ENCODE measurements around the gene TRAP1. TPM values are rescaled to one million over a fixed set of nuclear protein-coding genes. Genes with fewer than 3 reads are reported as not detected.

The TRAP1 gene
- total RNA-seq, 3 donors from 2014 or later, result 56.9 to 94.5 (median 69.1) TPM

- intact Hi-C loops (cut with DNase I, micrococcal nuclease), result no loop called here
- H3K36me3 ChIP-seq (ENCODE audit: low read depth), result peaks cover 14% of the 10 kb centered on the region
- no peak overlapping the region for H3K4me3 ChIP-seq
- H3K4me1 ChIP-seq (ENCODE audit: low read depth), result no peaks in the 10 kb centered on the region
- DNase-seq, result no peak
- ATAC-seq, result no peak
- TF ChIP-seq CTCF (IDR thresholded peaks at IDR 0.05), result no peak
- H3K9me3 ChIP-seq, result no peaks in the 10 kb centered on the region
Measured at GRCh38 chr16:3760518-3760917, 43.2 kb upstream of the TRAP1 start.

- no peak for TF ChIP-seq CTCF (IDR thresholded peaks at IDR 0.05)
- ATAC-seq (no peak), DNase-seq (no peak)
- no peaks in the 10 kb centered on the region for H3K9me3 ChIP-seq
- intact Hi-C loops (cut with DNase I, micrococcal nuclease), result no loop called here
- H3K4me1 ChIP-seq (ENCODE audit: low read depth), result no peaks in the 10 kb centered on the region
- no peak overlapping the region for H3K4me3 ChIP-seq
- peaks cover 12% of the 10 kb centered on the region for H3K36me3 ChIP-seq (ENCODE audit: low read depth)
Measured at GRCh38 chr16:3759736-3760135, 42.4 kb upstream of the TRAP1 start.

GRCh38 chr16:3756113-3756512 is 38.8 kb upstream of the TRAP1 start:
- H3K9me3 ChIP-seq, result no peaks in the 10 kb centered on the region
- peaks cover 9% of the 10 kb centered on the region for H3K36me3 ChIP-seq (ENCODE audit: low read depth)
- ATAC-seq, result no peak
- H3K4me3 ChIP-seq, result no peak overlapping the region
- no peaks in the 10 kb centered on the region for H3K4me1 ChIP-seq (ENCODE audit: low read depth)
- no peak for TF ChIP-seq CTCF (IDR thresholded peaks at IDR 0.05)
- intact Hi-C loops (cut with DNase I, micrococcal nuclease), result no loop called here
- no peak for DNase-seq

GRCh38 chr16:3755249-3755648 is 37.9 kb upstream of the TRAP1 start:
- H3K9me3 ChIP-seq, result no peaks in the 10 kb centered on the region
- no peak for ATAC-seq
- no peaks in the 10 kb centered on the region for H3K4me1 ChIP-seq (ENCODE audit: low read depth)
- no peak for TF ChIP-seq CTCF (IDR thresholded peaks at IDR 0.05)
- H3K4me3 ChIP-seq, result no peak overlapping the region
- peaks cover 9% of the 10 kb centered on the region for H3K36me3 ChIP-seq (ENCODE audit: low read depth)
- intact Hi-C loops (cut with DNase I, micrococcal nuclease), result no loop called here
- DNase-seq, result no peak

GRCh38 chr16:3754772-3755171 is 37.4 kb upstream of the TRAP1 start:
- intact Hi-C loops (cut with DNase I, micrococcal nuclease), result no loop called here
- H3K36me3 ChIP-seq (ENCODE audit: low read depth), result peaks cover 9% of the 10 kb centered on the region

More at GRCh38 chr16:3754772-3755171, 37.4 kb upstream of the TRAP1 start:
- Histone ChIP-seq H3K9me3 (no peaks in the 10 kb centered on the region), H3K4me1 (ENCODE audit: low read depth) (no peaks in the 10 kb centered on the region), H3K4me3 (no peak overlapping the region)
- ATAC-seq (no peak), DNase-seq (no peak)
- no peak for TF ChIP-seq CTCF (IDR thresholded peaks at IDR 0.05)
